ENCODE results near the gene DCAF12.

- TF ChIP-seq POLR2AphosphoS5 (IDR thresholded peaks at IDR 0.05; ENCODE audit: low read depth, low read length) (no peak), POLR2A (IDR thresholded peaks at IDR 0.05; ENCODE audit: low read depth, low read length) (no peak)
These were observed 23.7 kb downstream of the DCAF12 start for GRCh38 chr9:34102796-34103195.
